DND-41 (cell line): ENCODE data around the gene PPFIA1.

Experiments
- ATAC-seq: fragments of 200-7000 bp; cut with Tn5 transposase; 3 replicates; pipeline ENCODE4 v1.9.1; 2021; ENCODE audit warnings: low read depth; ENCODE audit not compliant: insufficient read depth
- DNase-seq: peaks from one replicate; pipeline ENCODE4 v3.0.0-alpha.2; 2020
- H2AFZ ChIP-seq: 2 replicates; pipeline ENCODE4 v1.6.0; 2012; ENCODE audit warnings: low read depth, low read length
- H3K27ac ChIP-seq: 2 replicates; pipeline ENCODE4 v1.5.1; 2012; ENCODE audit warnings: low read length, inconsistent platforms
- H3K27me3 ChIP-seq: fragments of 200-600 bp; sonication (generic); 2 replicates; pipeline ENCODE4 v1.6.0; 2012; ENCODE audit warnings: low read length, mild to moderate bottlenecking, inconsistent platforms; ENCODE audit not compliant: insufficient read depth, poor library complexity
- H3K36me3 ChIP-seq: 2 replicates; pipeline ENCODE4 v1.5.1; 2012; ENCODE audit warnings: low read length, inconsistent platforms; ENCODE audit not compliant: insufficient read depth
- H3K4me1 ChIP-seq: 2 replicates; pipeline ENCODE4 v1.5.1; 2012; ENCODE audit warnings: mild to moderate bottlenecking, low read length; ENCODE audit not compliant: insufficient read depth
- H3K4me2 ChIP-seq: 2 replicates; pipeline ENCODE4 v1.6.0; 2012; ENCODE audit warnings: mild to moderate bottlenecking, moderate library complexity, low read length, inconsistent platforms; ENCODE audit not compliant: insufficient read depth
- H3K4me3 ChIP-seq, 2 experiments: fragments of 200-600 bp in 1 of 2; shearing (Covaris generic) in 1 of 2; 2 replicates each; pipeline ENCODE4 v1.5.1; 2012 to 2016; ENCODE audit warnings: inconsistent platforms in 2 of 2, low read length in 2 of 2, mild to moderate bottlenecking in 2 of 2, low read depth in 1 of 2, moderate library complexity in 1 of 2
- H3K79me2 ChIP-seq: 2 replicates; pipeline ENCODE4 v1.6.0; 2012; ENCODE audit warnings: low read length, inconsistent platforms; ENCODE audit not compliant: insufficient read depth
- H3K9ac ChIP-seq: 2 replicates; pipeline ENCODE4 v1.6.0; 2012; ENCODE audit warnings: low read depth, mild to moderate bottlenecking, inconsistent platforms, low read length, moderate library complexity
- H3K9me3 ChIP-seq: 2 replicates; pipeline ENCODE4 v1.5.1; 2012; ENCODE audit warnings: low read length, moderate library complexity, mild to moderate bottlenecking, inconsistent platforms; ENCODE audit not compliant: insufficient read depth, severe bottlenecking
- H4K20me1 ChIP-seq: 2 replicates; pipeline ENCODE4 v1.6.0; 2012; ENCODE audit warnings: low read length; ENCODE audit not compliant: insufficient read depth
- EZH2 ChIP-seq: IDR thresholded peaks from 3 replicates; pipeline ENCODE4 v1.6.1; 2012; ENCODE audit warnings: borderline replicate concordance, low read depth, mild to moderate bottlenecking, moderate library complexity, low read length, inconsistent platforms; ENCODE audit not compliant: severe bottlenecking
- TF ChIP-seq, protein P1 (sequence below): IDR thresholded peaks from 2 replicates; pipeline ENCODE4 v1.5.1; 2012; ENCODE audit warnings: borderline replicate concordance, low read length, moderate library complexity, mild to moderate bottlenecking; ENCODE audit not compliant: poor library complexity, severe bottlenecking; ENCODE audit errors: extremely low read depth

Gene PPFIA1

DNA sequence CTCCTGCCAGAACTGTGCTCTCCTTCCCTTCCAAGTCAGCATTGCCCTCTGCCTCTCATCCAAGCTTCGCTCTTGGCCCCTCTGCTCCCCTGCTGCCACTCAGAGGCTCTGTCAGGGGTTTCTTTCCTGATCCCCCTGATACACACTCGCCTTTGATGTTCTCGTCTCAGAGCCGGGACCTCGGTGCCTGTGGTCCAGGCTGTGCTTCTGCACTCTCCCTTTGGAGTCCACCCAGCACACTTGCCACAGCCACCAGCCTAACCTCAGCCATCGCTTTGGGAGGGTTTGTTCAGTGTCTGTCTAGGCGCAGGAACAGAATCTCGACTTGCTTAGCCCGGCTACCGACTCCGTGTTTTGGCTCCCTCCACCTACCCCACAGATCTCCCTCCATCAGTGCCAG lies 29.1 kb downstream of the PPFIA1 start:
- DNase-seq (no peak), ATAC-seq (no peak)
- H3K4me1 ChIP-seq: no peaks in the 10 kb centered on the region
- no peak overlapping the region for H2AFZ ChIP-seq
- peaks cover 27% of the 10 kb centered on the region for H3K79me2 ChIP-seq
- H3K9me3 ChIP-seq: no peaks in the 10 kb centered on the region
- peaks cover 33% of the 10 kb centered on the region for H4K20me1 ChIP-seq
- H3K36me3 ChIP-seq: peaks cover 40% of the 10 kb centered on the region
- H3K27me3 ChIP-seq: no peaks in the 10 kb centered on the region
- H3K4me2 ChIP-seq: no peak overlapping the region
- no peak overlapping the region for H3K4me3 ChIP-seq
- H3K27ac ChIP-seq: no peak overlapping the region
- TF ChIP-seq, protein P1, sequence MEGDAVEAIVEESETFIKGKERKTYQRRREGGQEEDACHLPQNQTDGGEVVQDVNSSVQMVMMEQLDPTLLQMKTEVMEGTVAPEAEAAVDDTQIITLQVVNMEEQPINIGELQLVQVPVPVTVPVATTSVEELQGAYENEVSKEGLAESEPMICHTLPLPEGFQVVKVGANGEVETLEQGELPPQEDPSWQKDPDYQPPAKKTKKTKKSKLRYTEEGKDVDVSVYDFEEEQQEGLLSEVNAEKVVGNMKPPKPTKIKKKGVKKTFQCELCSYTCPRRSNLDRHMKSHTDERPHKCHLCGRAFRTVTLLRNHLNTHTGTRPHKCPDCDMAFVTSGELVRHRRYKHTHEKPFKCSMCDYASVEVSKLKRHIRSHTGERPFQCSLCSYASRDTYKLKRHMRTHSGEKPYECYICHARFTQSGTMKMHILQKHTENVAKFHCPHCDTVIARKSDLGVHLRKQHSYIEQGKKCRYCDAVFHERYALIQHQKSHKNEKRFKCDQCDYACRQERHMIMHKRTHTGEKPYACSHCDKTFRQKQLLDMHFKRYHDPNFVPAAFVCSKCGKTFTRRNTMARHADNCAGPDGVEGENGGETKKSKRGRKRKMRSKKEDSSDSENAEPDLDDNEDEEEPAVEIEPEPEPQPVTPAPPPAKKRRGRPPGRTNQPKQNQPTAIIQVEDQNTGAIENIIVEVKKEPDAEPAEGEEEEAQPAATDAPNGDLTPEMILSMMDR: no peak
- TF ChIP-seq EZH2: no peak
- H3K9ac ChIP-seq: no peak overlapping the region

DNA sequence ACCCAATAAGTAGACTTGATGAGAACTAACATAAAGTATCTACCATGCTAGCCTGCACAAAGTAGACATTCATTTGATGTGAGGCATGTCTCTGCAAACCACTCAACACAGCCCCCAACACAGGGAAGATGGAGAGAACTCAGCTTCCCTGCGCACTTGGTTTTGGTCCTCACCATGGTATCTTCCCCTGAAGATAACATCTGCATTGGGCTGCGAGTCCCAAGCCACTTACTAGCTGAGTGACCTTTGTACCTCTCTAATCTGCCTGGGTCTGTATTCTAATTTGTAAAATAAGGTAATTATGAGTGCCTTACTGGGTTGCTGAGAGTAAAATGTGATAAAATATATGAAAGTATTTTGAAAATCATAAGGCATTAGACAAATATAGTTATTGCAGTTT lies 30.7 kb downstream of the PPFIA1 start:
- no peak for ATAC-seq

DNA sequence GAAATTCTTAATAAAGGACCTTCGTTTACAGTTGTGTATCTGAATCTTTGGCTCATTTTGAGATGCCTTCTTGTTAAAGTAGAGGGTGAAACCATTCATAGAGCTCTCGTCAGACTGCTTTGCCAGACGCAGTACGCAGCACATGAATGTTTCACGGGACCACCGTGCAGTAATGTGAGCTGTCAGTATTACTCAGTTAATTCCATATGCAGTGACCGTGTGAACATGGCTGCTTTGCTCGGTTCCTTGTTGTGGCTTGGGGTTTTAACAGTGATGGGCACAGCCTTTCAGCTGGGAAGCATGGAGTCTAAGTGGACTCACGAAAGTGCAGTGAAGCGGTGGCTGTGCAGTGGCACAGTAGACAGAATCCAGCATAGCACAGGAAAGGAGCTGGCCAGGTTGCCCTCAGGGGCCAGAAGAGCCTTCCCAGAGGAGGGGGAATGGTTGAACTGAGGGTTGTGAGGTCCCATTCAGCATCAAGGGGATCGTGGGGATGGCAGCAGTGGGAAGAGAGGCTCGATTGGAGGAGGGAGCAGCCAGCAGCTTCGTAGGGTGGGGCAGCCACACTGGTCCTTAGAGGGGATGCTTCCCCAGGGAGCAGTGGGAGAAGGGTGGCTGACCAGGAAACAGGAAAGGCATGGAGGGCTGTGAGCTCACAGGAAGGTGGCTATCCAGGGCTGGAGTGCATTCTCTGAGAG lies 31.4 kb downstream of the PPFIA1 start:
- Histone ChIP-seq H3K36me3 (peaks cover 48% of the 10 kb centered on the region), H4K20me1 (peaks cover 36% of the 10 kb centered on the region), H3K9ac (no peak overlapping the region), H3K9me3 (no peaks in the 10 kb centered on the region), H3K4me1 (no peaks in the 10 kb centered on the region), H3K27ac (no peak overlapping the region), H3K27me3 (no peaks in the 10 kb centered on the region), H3K4me3 (no peak overlapping the region), H2AFZ (no peak overlapping the region), H3K79me2 (peaks cover 30% of the 10 kb centered on the region), H3K4me2 (no peak overlapping the region)
- no peak for TF ChIP-seq EZH2
- TF ChIP-seq, protein P1: no peak
- DNase-seq: no peak
- ATAC-seq: no peak

More for the DNA sequence above, 30.7 kb downstream of the PPFIA1 start:
- H3K27me3 ChIP-seq: no peaks in the 10 kb centered on the region
- no peak overlapping the region for H3K4me3 ChIP-seq
- H3K9me3 ChIP-seq: no peaks in the 10 kb centered on the region
- peaks cover 36% of the 10 kb centered on the region for H4K20me1 ChIP-seq
- no peaks in the 10 kb centered on the region for H3K4me1 ChIP-seq
- no peak for DNase-seq
- no peak overlapping the region for H3K9ac ChIP-seq
- no peak overlapping the region for H2AFZ ChIP-seq
- peaks cover 30% of the 10 kb centered on the region for H3K79me2 ChIP-seq
- no peak overlapping the region for H3K4me2 ChIP-seq
- TF ChIP-seq, protein P1: no peak
- TF ChIP-seq EZH2: no peak
- H3K27ac ChIP-seq: no peak overlapping the region
- H3K36me3 ChIP-seq: peaks cover 43% of the 10 kb centered on the region
